Measurements from ENCODE around the gene HTR4. TPM values are rescaled to one million over a fixed set of nuclear protein-coding genes. Genes with fewer than 3 reads are reported as not detected.

Gene HTR4
- total RNA-seq, 1 experiment from 2014 or later: not detected

DNA sequence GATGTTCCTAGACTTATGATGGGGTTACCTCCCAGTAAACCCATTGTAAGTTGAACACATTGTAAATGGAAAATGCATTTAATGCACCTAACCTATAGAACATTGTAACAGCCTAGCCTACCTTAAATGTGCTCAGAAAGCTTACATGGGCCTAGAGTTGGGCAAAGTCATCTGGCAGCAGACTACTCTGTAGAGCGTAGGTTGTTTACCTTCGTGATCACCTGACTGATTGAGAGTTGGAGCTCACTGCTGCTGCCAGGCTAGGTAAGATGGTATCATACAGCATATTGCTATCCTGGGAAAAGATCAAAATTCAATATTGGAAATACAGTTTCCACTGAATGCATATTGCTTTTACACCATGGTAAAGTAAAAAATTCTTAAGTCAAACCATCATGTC lies 95.4 kb downstream of the HTR4 start:
- H3K4me3 Mint-ChIP-seq: no peak overlapping the region
- H3K9me3 Mint-ChIP-seq: no peaks in the 10 kb centered on the region; a peak in 1 of 5 replicates

More for the DNA sequence above, 95.4 kb downstream of the HTR4 start:
- peaks cover 4% of the 10 kb centered on the region; the same call in 1 of the 2 replicates for H3K27me3 Mint-ChIP-seq (ENCODE audit: low read depth)
- TF ChIP-seq, protein P1, sequence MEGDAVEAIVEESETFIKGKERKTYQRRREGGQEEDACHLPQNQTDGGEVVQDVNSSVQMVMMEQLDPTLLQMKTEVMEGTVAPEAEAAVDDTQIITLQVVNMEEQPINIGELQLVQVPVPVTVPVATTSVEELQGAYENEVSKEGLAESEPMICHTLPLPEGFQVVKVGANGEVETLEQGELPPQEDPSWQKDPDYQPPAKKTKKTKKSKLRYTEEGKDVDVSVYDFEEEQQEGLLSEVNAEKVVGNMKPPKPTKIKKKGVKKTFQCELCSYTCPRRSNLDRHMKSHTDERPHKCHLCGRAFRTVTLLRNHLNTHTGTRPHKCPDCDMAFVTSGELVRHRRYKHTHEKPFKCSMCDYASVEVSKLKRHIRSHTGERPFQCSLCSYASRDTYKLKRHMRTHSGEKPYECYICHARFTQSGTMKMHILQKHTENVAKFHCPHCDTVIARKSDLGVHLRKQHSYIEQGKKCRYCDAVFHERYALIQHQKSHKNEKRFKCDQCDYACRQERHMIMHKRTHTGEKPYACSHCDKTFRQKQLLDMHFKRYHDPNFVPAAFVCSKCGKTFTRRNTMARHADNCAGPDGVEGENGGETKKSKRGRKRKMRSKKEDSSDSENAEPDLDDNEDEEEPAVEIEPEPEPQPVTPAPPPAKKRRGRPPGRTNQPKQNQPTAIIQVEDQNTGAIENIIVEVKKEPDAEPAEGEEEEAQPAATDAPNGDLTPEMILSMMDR (conservative IDR thresholded peaks at IDR 0.05): no peak
- WGBS (ENCODE audit: extremely low coverage, insufficient read length, low lambda C conversion rate): no CpG with 5 or more reads among the region's 2 CpGs
- Histone ChIP-seq H3K9ac (ENCODE audit: extremely low read depth, insufficient read length, low read length) (no peak overlapping the region), H2AFZ (ENCODE audit: low read length) (no peak overlapping the region), H3K4ac (ENCODE audit: low read depth, low read length) (no peak overlapping the region), H2BK20ac (ENCODE audit: low read depth, low read length, poor library complexity, severe bottlenecking) (no peak overlapping the region), H3K14ac (ENCODE audit: insufficient read depth, low read length) (no peak overlapping the region), H2BK5ac (ENCODE audit: insufficient read length, low read length) (no peak overlapping the region), H3K4me2 (ENCODE audit: insufficient read depth, insufficient read length, low read length) (peak overlapping the region; percentile 72), H3K23ac (ENCODE audit: insufficient read length, low read depth, low read length) (no peak overlapping the region), H3K56ac (ENCODE audit: insufficient read length, low read depth, low read length) (no peak overlapping the region), H3K9me3 (ENCODE audit: control insufficient read depth, low read depth, low read length) (no peaks in the 10 kb centered on the region), H3K23me2 (ENCODE audit: insufficient read length, low read depth, low read length, poor library complexity, severe bottlenecking) (no peaks in the 10 kb centered on the region), H3K27me3 (ENCODE audit: insufficient read depth, low read length) (no peaks in the 10 kb centered on the region), H2BK15ac (ENCODE audit: low read depth, low read length) (no peak overlapping the region), H4K20me1 (ENCODE audit: control insufficient read depth, insufficient read depth, insufficient read length) (no peaks in the 10 kb centered on the region), H2BK12ac (ENCODE audit: insufficient read length, low read depth, low read length) (no peak overlapping the region), H3T11ph (ENCODE audit: low read length) (no peak overlapping the region), H4K5ac (ENCODE audit: insufficient read length, low read depth, low read length) (no peak overlapping the region), H3K27ac (ENCODE audit: insufficient read length, low read depth, low read length) (no peak overlapping the region), H3K79me1 (ENCODE audit: insufficient read depth, low read depth, low read length, poor library complexity, severe bottlenecking) (no peaks in the 10 kb centered on the region), H4K91ac (ENCODE audit: insufficient read length, low read depth, low read length) (no peak overlapping the region), H2BK120ac (ENCODE audit: low read depth, low read length, poor library complexity, severe bottlenecking) (no peak overlapping the region), H2AK5ac (ENCODE audit: insufficient read length, low read length) (no peak overlapping the region), H3K79me2 (ENCODE audit: insufficient read depth, low read length) (no peaks in the 10 kb centered on the region), H3K18ac (ENCODE audit: insufficient read length, low read depth, low read length) (no peak overlapping the region), H3K4me1 (ENCODE audit: insufficient read depth, low read length) (peaks cover 7% of the 10 kb centered on the region; the same call in 1 of the 2 replicates), H4K8ac (replicated peaks; ENCODE audit: insufficient read length, low read depth, low read length) (no peak overlapping the region)
- DNase-seq: no peak
- no peak overlapping the region for H3K27ac Mint-ChIP-seq
- peaks cover 17% of the 10 kb centered on the region in 2 experiments for H3K4me1 Mint-ChIP-seq
- no peaks in the 10 kb centered on the region for H3K36me3 Mint-ChIP-seq (ENCODE audit: insufficient read depth in 1 of 3, low read depth in 3 of 3)
